H54 (cell line): Measurements from ENCODE around the gene KRT80.
A peak's percentile ranks its signal among the peaks of the same experiment; 100 is the strongest.
"Not testable (repeated sequence)": the region's sequence is repeated elsewhere in the genome, so short reads cannot be mapped to it uniquely, and the experiment has no call there.

Source experiments
- DNase-seq: peaks from one replicate; pipeline ENCODE4 v3.0.0; 2011; ENCODE audit warnings: low spot score, mixed read lengths; ENCODE audit not compliant: insufficient read length
- FAIRE-seq: peaks from 3 replicates; lab custom pipeline; 2011; peaks lifted over from hg19 to GRCh38; lab: Jason Lieb, UNC
- POLR2A ChIP-seq: IDR thresholded peaks from 2 replicates; pipeline ENCODE4 v1.6.1; 2011; ENCODE audit warnings: low read depth, mild to moderate bottlenecking, low read length

Gene KRT80

GRCh38 chr12:52191841-52192791 lies at the start of gene KRT80:
Gene KRT80 (minus strand): TSS chr12:52192014. CDS start chr12:52191902, 112 bp downstream.
- peak; percentile 46 for TF ChIP-seq POLR2A
- FAIRE-seq = peak; percentile 20
- DNase-seq = peak; percentile 93

DNA sequence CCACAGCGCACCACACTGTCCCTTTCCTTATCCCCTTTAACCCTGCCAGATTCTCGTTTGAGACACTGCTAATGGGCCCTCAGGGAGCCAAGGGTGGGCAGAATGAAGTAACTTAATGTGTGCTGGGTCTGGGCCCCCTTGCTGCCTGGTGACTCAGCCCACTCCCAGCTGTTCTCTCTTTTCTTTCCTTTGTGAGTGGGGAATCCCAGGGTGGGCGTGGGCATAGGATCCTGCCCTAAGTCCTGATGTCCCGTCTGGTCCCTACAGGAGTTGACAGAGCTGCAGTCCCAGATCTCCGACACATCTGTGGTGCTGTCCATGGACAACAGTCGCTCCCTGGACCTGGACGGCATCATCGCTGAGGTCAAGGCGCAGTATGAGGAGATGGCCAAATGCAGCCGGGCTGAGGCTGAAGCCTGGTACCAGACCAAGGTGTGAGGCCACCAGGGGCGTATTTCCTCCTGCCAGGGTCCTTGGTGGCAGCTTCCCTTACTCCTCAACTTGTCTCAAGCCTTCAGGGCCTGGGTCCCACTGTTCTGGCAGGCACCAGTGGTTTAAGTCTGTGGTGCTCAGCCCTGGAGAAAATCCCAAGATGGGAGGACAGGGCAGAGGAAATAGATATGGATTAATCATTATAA lies 49.5 kb upstream of the KRT80 start:
- no peak for FAIRE-seq
- DNase-seq = no peak
- no peak for TF ChIP-seq POLR2A

- FAIRE-seq, DNase-seq: not testable (repeated sequence)
Observed at GRCh38 chr12:52240247-52240646, 48.4 kb upstream of the KRT80 start.

- no peak for FAIRE-seq
- no peak for TF ChIP-seq POLR2A
- DNase-seq = no peak
Observed at GRCh38 chr12:52239767-52240166, 48.0 kb upstream of the KRT80 start.

- FAIRE-seq (no peak), DNase-seq (no peak)
- no peak for TF ChIP-seq POLR2A
Observed at GRCh38 chr12:52238916-52239646, 47.3 kb upstream of the KRT80 start.

DNA sequence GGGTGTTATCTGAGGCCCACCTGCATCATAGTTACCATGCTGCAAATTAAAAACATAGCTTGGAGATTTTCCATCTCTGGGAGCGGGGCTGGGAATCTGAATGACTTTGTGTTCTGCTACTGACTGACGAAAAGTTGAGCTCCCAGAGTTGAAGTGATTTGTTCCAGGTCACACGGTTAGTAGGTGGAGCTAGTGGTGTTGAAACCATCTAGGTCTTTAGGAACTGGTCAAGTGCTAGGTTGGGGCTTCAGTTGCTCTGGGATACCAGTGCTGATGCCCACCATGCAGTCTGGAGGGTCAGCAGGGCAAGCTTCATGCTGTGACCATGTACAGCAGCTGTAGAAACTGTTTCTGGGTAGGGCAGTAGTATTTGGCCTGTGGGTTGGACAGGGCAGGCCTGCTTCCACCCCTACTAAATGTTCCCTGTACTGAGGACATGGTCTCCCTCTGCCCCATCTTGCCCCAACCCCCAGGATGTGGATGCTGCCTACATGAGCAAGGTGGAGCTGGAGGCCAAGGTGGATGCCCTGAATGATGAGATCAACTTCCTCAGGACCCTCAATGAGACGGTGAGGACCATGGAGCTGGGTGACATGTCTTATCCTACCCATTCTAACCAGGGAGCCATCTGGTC lies 46.5 kb upstream of the KRT80 start:
- FAIRE-seq = no peak

GRCh38 chr12:52236386-52237050 lies 44.7 kb upstream of the KRT80 start:
- no peak for TF ChIP-seq POLR2A
- no peak for FAIRE-seq
- DNase-seq = no peak

More for the DNA sequence above, 46.5 kb upstream of the KRT80 start:
- DNase-seq = no peak
- TF ChIP-seq POLR2A = no peak

DNA sequence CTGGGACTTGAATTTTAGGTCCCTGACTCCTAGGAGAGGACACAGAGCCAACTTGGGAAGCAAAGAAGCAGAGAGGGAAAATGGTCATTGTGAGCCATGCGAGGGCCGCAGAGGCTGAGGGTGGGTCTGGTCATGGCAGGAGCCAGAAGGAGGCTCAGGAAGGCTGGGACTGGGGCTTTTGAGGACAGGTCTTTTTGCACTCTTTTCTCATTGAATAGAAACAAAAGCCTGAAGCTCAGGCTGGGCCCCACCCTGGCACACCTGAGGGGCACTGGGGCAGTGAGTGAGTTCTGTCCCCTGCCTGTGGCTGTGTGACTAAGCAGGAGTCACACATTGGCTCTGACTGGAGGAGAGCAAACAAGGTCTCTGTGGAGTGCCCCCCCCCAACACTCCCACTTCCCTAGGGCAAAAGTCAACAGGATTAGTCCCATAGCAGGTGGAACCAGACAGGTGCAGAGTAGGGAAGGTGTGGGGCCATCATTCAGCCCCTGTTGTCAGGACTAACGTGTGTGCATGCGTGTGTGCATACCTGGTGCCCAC lies 44.1 kb upstream of the KRT80 start:
- FAIRE-seq (no peak), DNase-seq (no peak)
- TF ChIP-seq POLR2A = no peak

DNA sequence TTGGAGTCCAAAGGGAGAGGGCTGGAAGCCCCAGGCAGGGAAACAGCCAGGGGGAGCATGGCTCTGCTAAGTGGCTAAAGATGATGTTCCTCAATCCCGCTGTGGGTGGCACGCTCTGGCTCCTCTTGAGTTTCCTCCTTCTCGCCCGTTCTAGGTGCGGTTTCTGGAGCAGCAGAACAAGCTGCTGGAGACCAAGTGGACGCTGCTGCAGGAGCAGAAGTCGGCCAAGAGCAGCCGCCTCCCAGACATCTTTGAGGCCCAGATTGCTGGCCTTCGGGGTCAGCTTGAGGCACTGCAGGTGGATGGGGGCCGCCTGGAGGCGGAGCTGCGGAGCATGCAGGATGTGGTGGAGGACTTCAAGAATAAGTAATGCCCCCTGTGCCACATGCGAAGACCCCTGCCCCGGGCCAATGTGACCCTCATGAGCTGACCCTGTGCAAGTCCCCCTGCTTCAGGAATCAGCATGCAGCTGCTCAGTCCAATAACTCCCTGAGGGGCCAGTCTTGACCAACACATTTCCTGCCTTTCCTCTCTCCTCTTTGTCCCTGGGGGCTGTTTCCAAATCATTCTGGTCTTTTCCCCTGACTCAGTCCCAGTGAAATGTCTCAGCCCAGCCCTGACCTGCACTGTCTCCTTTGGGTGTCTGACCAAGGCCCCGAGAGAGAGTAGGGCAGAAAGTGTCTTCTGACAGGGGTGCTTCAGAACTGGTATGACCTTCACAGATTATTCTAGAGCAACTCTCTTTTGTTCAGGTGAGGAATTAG lies 43.4 kb upstream of the KRT80 start:
- no peak for FAIRE-seq
- TF ChIP-seq POLR2A = no peak
- DNase-seq = no peak

- DNase-seq = no peak
- FAIRE-seq = no peak
- TF ChIP-seq POLR2A = no peak
Observed at GRCh38 chr12:52234223-52234810, 42.5 kb upstream of the KRT80 start.

- FAIRE-seq (no peak), DNase-seq (no peak)
- TF ChIP-seq POLR2A = no peak
Observed at GRCh38 chr12:52233462-52234207, 41.8 kb upstream of the KRT80 start.
